ENCODE measurements around the gene CHRM5.

The CHRM5 gene

GRCh38 chr15:34102175-34102925, 134.1 kb downstream of the CHRM5 start:
- DNase-seq, result no peak

- no peak for DNase-seq
These were observed 138.1 kb downstream of the CHRM5 start for GRCh38 chr15:34106423-34106822.

GRCh38 chr15:34107315-34107714, 139.0 kb downstream of the CHRM5 start:
- no peak for DNase-seq

- DNase-seq, result no peak
These were observed 141.7 kb downstream of the CHRM5 start for GRCh38 chr15:34109797-34110663.

- DNase-seq, result no peak
These were observed 143.2 kb downstream of the CHRM5 start for GRCh38 chr15:34111488-34111887.

- DNase-seq, result no peak
These were observed 145.9 kb downstream of the CHRM5 start for GRCh38 chr15:34114215-34114614.

- DNase-seq, result no peak
These were observed 146.4 kb downstream of the CHRM5 start for GRCh38 chr15:34114739-34115138.

- DNase-seq, result no peak
These were observed 148.3 kb downstream of the CHRM5 start for GRCh38 chr15:34116620-34117019.

All from NCI-H2227 treated with DMSO at 0.1 percent for 48 hours (cell line).